ENCODE data around the gene MICAL3.

GRCh38 chr22:17880020-17880419 lies 144.3 kb downstream of the MICAL3 start:
- no peak for TF ChIP-seq CTCF (IDR thresholded peaks at IDR 0.05)
- TF ChIP-seq EZH2phosphoT487 (IDR thresholded peaks at IDR 0.05), result no peak

Measured in neural progenitor cell (in vitro differentiated cells).